Mesenchymal stem cell (in vitro differentiated cells and primary cell): Measurements from ENCODE around the gene CYP2A6.
"Not testable (repeated sequence)": the region's sequence is repeated elsewhere in the genome, so short reads cannot be mapped to it uniquely, and the experiment has no call there.

ENCODE experiments used
- DNase-seq: peaks from one replicate; pipeline ENCODE4 v3.0.0-alpha.2; 2013
- H2AFZ ChIP-seq: one replicate; pipeline ENCODE4 v1.6.1; 2013; ENCODE audit warnings: low read depth, mild to moderate bottlenecking, control low read depth, inconsistent platforms, low read length, moderate library complexity
- H2AK5ac ChIP-seq: 2 replicates; pipeline ENCODE4 v1.6.1; 2013; ENCODE audit warnings: low read length, moderate library complexity, mild to moderate bottlenecking, inconsistent platforms; ENCODE audit not compliant: severe bottlenecking
- H2BK120ac ChIP-seq: one replicate; pipeline ENCODE4 v1.6.1; 2013; ENCODE audit warnings: low read depth, mild to moderate bottlenecking, inconsistent platforms, low read length, moderate library complexity
- H2BK12ac ChIP-seq, 2 experiments: one replicate each; pipeline ENCODE4 v1.6.1; 2013; ENCODE audit warnings: inconsistent platforms in 2 of 2, low read length in 2 of 2, mild to moderate bottlenecking in 2 of 2, moderate library complexity in 2 of 2, control low read depth in 1 of 2
- H2BK15ac ChIP-seq: one replicate; pipeline ENCODE4 v1.6.1; 2013; ENCODE audit warnings: mild to moderate bottlenecking, low read depth, inconsistent platforms; ENCODE audit not compliant: poor library complexity, severe bottlenecking
- H2BK5ac ChIP-seq: 2 replicates; pipeline ENCODE4 v1.6.1; 2013; ENCODE audit warnings: low read depth, mild to moderate bottlenecking, low read length, control low read depth, inconsistent platforms; ENCODE audit not compliant: poor library complexity, severe bottlenecking
- H3K14ac ChIP-seq, 2 experiments: one replicate each; pipeline ENCODE4 v1.6.1; 2013; ENCODE audit warnings: inconsistent platforms in 2 of 2, low read length in 2 of 2, control low read depth in 1 of 2, mild to moderate bottlenecking in 1 of 2, moderate library complexity in 1 of 2
- H3K18ac ChIP-seq, 2 experiments: one replicate each; pipeline ENCODE4 v1.6.1; 2013; ENCODE audit warnings: inconsistent platforms in 2 of 2, low read length in 2 of 2, control low read depth in 1 of 2, low read depth in 1 of 2, mild to moderate bottlenecking in 1 of 2
- H3K23ac ChIP-seq, 2 experiments: one replicate each; pipeline ENCODE4 v1.6.1; 2013; ENCODE audit warnings: inconsistent platforms in 2 of 2, low read length in 2 of 2, mild to moderate bottlenecking in 2 of 2, moderate library complexity in 2 of 2, control low read depth in 1 of 2
- H3K27ac ChIP-seq: 2 replicates; pipeline ENCODE4 v1.5.1; 2013; ENCODE audit warnings: mild to moderate bottlenecking, moderate library complexity, low read length, control low read depth, inconsistent platforms; ENCODE audit not compliant: poor library complexity, severe bottlenecking
- H3K27me3 ChIP-seq, 2 experiments: 2 replicates each; pipeline versions ENCODE4 v1.6.1 to v1.7.0; 2013; ENCODE audit warnings: low read length in 2 of 2, mild to moderate bottlenecking in 2 of 2, moderate library complexity in 2 of 2, control low read depth in 1 of 2, inconsistent platforms in 1 of 2; ENCODE audit not compliant: control insufficient read depth in 1 of 2, insufficient read depth in 1 of 2
- H3K36me3 ChIP-seq, 2 experiments: 2 replicates each; pipeline versions ENCODE4 v1.6.1 to v1.7.0; 2013; ENCODE audit warnings: low read length in 2 of 2, control low read depth in 1 of 2, inconsistent platforms in 1 of 2, low read depth in 1 of 2, mild to moderate bottlenecking in 1 of 2; ENCODE audit not compliant: insufficient read depth in 2 of 2, control insufficient read depth in 1 of 2
- H3K4ac ChIP-seq, 2 experiments: one replicate each; pipeline ENCODE4 v1.6.1; 2013; ENCODE audit warnings: inconsistent platforms in 2 of 2, low read length in 2 of 2, mild to moderate bottlenecking in 2 of 2, moderate library complexity in 2 of 2, control low read depth in 1 of 2, low read depth in 1 of 2
- H3K4me1 ChIP-seq: 2 replicates; pipeline ENCODE4 v1.6.1; 2013; ENCODE audit warnings: low read depth, low read length, control low read depth; ENCODE audit not compliant: control insufficient read depth, insufficient read depth
- H3K4me2 ChIP-seq: 2 replicates; pipeline ENCODE4 v1.6.1; 2013; ENCODE audit warnings: low read length, mild to moderate bottlenecking, inconsistent platforms; ENCODE audit not compliant: poor library complexity, severe bottlenecking
- H3K4me3 ChIP-seq, 2 experiments: 2 replicates each; pipeline versions ENCODE4 v1.5.1 to v1.7.0; 2013; ENCODE audit warnings: low read length in 2 of 2, mild to moderate bottlenecking in 2 of 2, control low read depth in 1 of 2, low read depth in 1 of 2; ENCODE audit not compliant: insufficient read depth in 1 of 2
- H3K79me1 ChIP-seq: replicated peaks from 2 replicates; pipeline ENCODE4 v1.6.1; 2013; ENCODE audit warnings: mild to moderate bottlenecking, control low read depth, low read length, inconsistent platforms; ENCODE audit not compliant: poor library complexity, severe bottlenecking
- H3K9ac ChIP-seq: 2 replicates; pipeline ENCODE4 v1.7.0; 2013; ENCODE audit warnings: mild to moderate bottlenecking, low read length, moderate library complexity
- H3K9me3 ChIP-seq: 2 replicates; pipeline ENCODE4 v1.7.0; 2013; ENCODE audit warnings: mild to moderate bottlenecking, low read length; ENCODE audit not compliant: control insufficient read depth
- H4K8ac ChIP-seq: one replicate; pipeline ENCODE4 v1.6.1; 2013; ENCODE audit warnings: inconsistent platforms, mild to moderate bottlenecking, low read length, moderate library complexity
- H4K91ac ChIP-seq: one replicate; pipeline ENCODE4 v1.6.1; 2013; ENCODE audit warnings: mild to moderate bottlenecking, low read length, inconsistent platforms
- WGBS: methylation state at CpG from one replicate; pipeline ENCODE4 v1.1.7; 2013; ENCODE audit warnings: mixed read lengths; 5-methylcytosine and 5-hydroxymethylcytosine counted together

Gene CYP2A6

GRCh38 chr19:40822704-40823553 is 27.3 kb downstream of the CYP2A6 start:
- H2BK15ac ChIP-seq, H4K91ac ChIP-seq, H2BK12ac ChIP-seq, H3K27me3 ChIP-seq, H3K9me3 ChIP-seq, H3K27ac ChIP-seq, H2BK5ac ChIP-seq, H3K23ac ChIP-seq, H3K4me3 ChIP-seq, H3K79me1 ChIP-seq, H2BK120ac ChIP-seq, H3K9ac ChIP-seq, H3K4me2 ChIP-seq, H2AFZ ChIP-seq, H3K14ac ChIP-seq, H2AK5ac ChIP-seq: not testable (repeated sequence)
- Histone ChIP-seq H3K4ac (peak overlapping the region in 1 of 2 experiments; percentile 58), H3K4me1 (peaks cover 14% of the 10 kb centered on the region), H3K36me3 (peaks cover 11 to 14% of the 10 kb centered on the region in 2 experiments), H3K18ac (peak overlapping the region in 1 of 2 experiments; percentile 37), H4K8ac (peak overlapping the region; percentile 36)
- 70% methylated on average over 7 of the region's 9 CpGs for WGBS
- peak; percentile 64 for DNase-seq

- H3K23ac ChIP-seq: no peak overlapping the region
- peak overlapping the region; percentile 29 for H2BK15ac ChIP-seq
- H3K79me1 ChIP-seq: no peaks in the 10 kb centered on the region
- H2BK5ac ChIP-seq: no peak overlapping the region
- H2BK12ac ChIP-seq: peak overlapping the region; percentile 69 to 75
- H3K14ac ChIP-seq: peak overlapping the region in 1 of 2 experiments; percentile 85
- H3K27ac ChIP-seq: no peak overlapping the region
- WGBS: 92% methylated on average over 22 of the region's 22 CpGs
- H3K4ac ChIP-seq: peak overlapping the region in 1 of 2 experiments; percentile 8
- H3K4me3 ChIP-seq: no peak overlapping the region
- no peak overlapping the region for H4K8ac ChIP-seq
- H3K36me3 ChIP-seq: peaks cover 7% of the 10 kb centered on the region in 2 experiments
- H2AFZ ChIP-seq: no peak overlapping the region
- no peak overlapping the region for H2AK5ac ChIP-seq
- H3K18ac ChIP-seq: peak overlapping the region; percentile 46 to 71
- peaks cover 14% of the 10 kb centered on the region for H3K4me1 ChIP-seq
- no peak overlapping the region for H3K4me2 ChIP-seq
- no peak overlapping the region for H3K9ac ChIP-seq
- H4K91ac ChIP-seq: peak overlapping the region; percentile 71
- peak overlapping the region; percentile 69 for H2BK120ac ChIP-seq
- no peak for DNase-seq
- no peaks in the 10 kb centered on the region for H3K9me3 ChIP-seq
- no peaks in the 10 kb centered on the region for H3K27me3 ChIP-seq
These were observed 28.1 kb downstream of the CYP2A6 start for GRCh38 chr19:40822161-40822560.

- H2AFZ ChIP-seq, H3K36me3 ChIP-seq, H4K91ac ChIP-seq, H2AK5ac ChIP-seq, H2BK12ac ChIP-seq, H4K8ac ChIP-seq, H3K4me2 ChIP-seq, H3K9me3 ChIP-seq, H3K23ac ChIP-seq, H3K79me1 ChIP-seq, H3K4me3 ChIP-seq, H3K9ac ChIP-seq, H3K14ac ChIP-seq, H2BK5ac ChIP-seq, H3K27me3 ChIP-seq, H2BK120ac ChIP-seq, H3K27ac ChIP-seq, H3K4ac ChIP-seq, H3K18ac ChIP-seq, H2BK15ac ChIP-seq: not testable (repeated sequence)
- peaks cover 14% of the 10 kb centered on the region for H3K4me1 ChIP-seq
- WGBS: 100% methylated on average over 2 of the region's 6 CpGs
- DNase-seq: peak; percentile 47
These were observed 30.6 kb downstream of the CYP2A6 start for GRCh38 chr19:40819479-40820234.
